Endothelial cell of umbilical vein (primary cell): ENCODE measurements around the gene IFI6. TPM values are rescaled to one million over a fixed set of nuclear protein-coding genes. Genes with fewer than 3 reads are reported as not detected.

ENCODE experiments used
- BruUV-seq: library from RNA; stranded (reverse); fragments of 400-500 nt; replicated peaks from 2 replicates; lab custom pipeline; 2021; lab: Mats Ljungman, UMichigan
- CTCF ChIA-PET: fragments of 300-600, 350-600 bp; sonication (Branson Sonifier 250); formaldehyde crosslinking; loops from one replicate; lab custom pipeline; 2021; ENCODE audit warnings: antibody characterized with exemption, inconsistent platforms; lab: Charles Lee
- POLR2A ChIA-PET: fragments of 300-600, 350-600 bp; sonication (Branson Sonifier 250); formaldehyde crosslinking; loops from one replicate; lab custom pipeline; 2021; ENCODE audit warnings: antibody characterized with exemption, inconsistent platforms; lab: Charles Lee
- DNase-seq: peaks from one replicate; pipeline ENCODE4 v3.0.0-alpha.2; 2011; ENCODE audit warnings: low read depth, low spot score
- FAIRE-seq: peaks from 2 replicates; lab custom pipeline; 2011; peaks lifted over from hg19 to GRCh38; lab: Jason Lieb, UNC
- H2AFZ ChIP-seq: 2 replicates; pipeline ENCODE4 v1.6.0; 2012; ENCODE audit warnings: low read depth, low read length, control low read depth, inconsistent platforms
- H3K27ac ChIP-seq: 2 replicates; pipeline ENCODE4 v1.5.1; 2011; ENCODE audit warnings: low read depth, mild to moderate bottlenecking, control low read depth, low read length, moderate library complexity; ENCODE audit not compliant: insufficient read depth
- H3K27me3 ChIP-seq, 2 experiments: 2 replicates each; pipeline versions ENCODE4 v1.6.0 to v1.6.1; 2011; ENCODE audit warnings: low read length in 2 of 2, mixed read lengths in 1 of 2; ENCODE audit not compliant: control insufficient read depth in 2 of 2, insufficient read depth in 2 of 2
- H3K36me3 ChIP-seq, 2 experiments: 2 replicates in 1 of 2; 3 replicates in 1 of 2; pipeline ENCODE4 v1.5.1; 2011; ENCODE audit warnings: low read length in 2 of 2, mild to moderate bottlenecking in 1 of 2, moderate library complexity in 1 of 2; ENCODE audit not compliant: control insufficient read depth in 2 of 2, insufficient read depth in 2 of 2; ENCODE audit errors: extremely low read depth in 1 of 2
- H3K4me1 ChIP-seq: 3 replicates; pipeline ENCODE4 v1.5.1; 2011; ENCODE audit warnings: mild to moderate bottlenecking, low read length; ENCODE audit not compliant: control insufficient read depth, insufficient read depth; ENCODE audit errors: extremely low read depth
- H3K4me2 ChIP-seq: 2 replicates; pipeline ENCODE4 v1.6.1; 2011; ENCODE audit warnings: low read length, control low read depth, mixed read lengths; ENCODE audit not compliant: insufficient read depth
- H3K4me3 ChIP-seq, 3 experiments: fragments of 200-600 bp in 1 of 3; sonication (generic), shearing (Covaris generic) in 1 of 3; replicated peaks in 1 of 3; 2 replicates each; pipeline ENCODE4 v1.5.1; 2011 to 2016; ENCODE audit warnings: control low read depth in 3 of 3, low read length in 3 of 3, mild to moderate bottlenecking in 2 of 3, inconsistent platforms in 1 of 3, low read depth in 1 of 3, moderate library complexity in 1 of 3; ENCODE audit not compliant: insufficient read depth in 1 of 3
- H3K79me2 ChIP-seq: 2 replicates; pipeline ENCODE4 v1.6.0; 2012; ENCODE audit warnings: low read length, inconsistent platforms; ENCODE audit not compliant: control insufficient read depth, insufficient read depth
- H3K9ac ChIP-seq: replicated peaks from 2 replicates; pipeline ENCODE3; 2011; ENCODE audit warnings: low read length, control low read depth; ENCODE audit not compliant: insufficient read depth; ENCODE audit errors: extremely low read depth
- H3K9me1 ChIP-seq: replicated peaks from 3 replicates; pipeline ENCODE4 v1.6.0; 2011; ENCODE audit warnings: mild to moderate bottlenecking, low read length; ENCODE audit not compliant: control insufficient read depth, insufficient read depth; ENCODE audit errors: extremely low read depth
- H3K9me3 ChIP-seq: replicated peaks from 2 replicates; pipeline ENCODE4 v1.5.1; 2012; ENCODE audit warnings: low read length, inconsistent platforms; ENCODE audit not compliant: control insufficient read depth, insufficient read depth
- H4K20me1 ChIP-seq: replicated peaks from 2 replicates; pipeline ENCODE3; 2011; ENCODE audit warnings: mild to moderate bottlenecking, low read length; ENCODE audit not compliant: control insufficient read depth, insufficient read depth; ENCODE audit errors: extremely low read depth
- CTCF ChIP-seq, 2 donors: IDR thresholded peaks; 1 replicate in 1 of 2; 2 replicates in 1 of 2; pipeline ENCODE4 v1.5.1; 2011; ENCODE audit warnings: low read length in 2 of 2, mild to moderate bottlenecking in 2 of 2, moderate library complexity in 2 of 2, control low read depth in 1 of 2, inconsistent platforms in 1 of 2, low read depth in 1 of 2; ENCODE audit not compliant: insufficient read depth in 1 of 2; ENCODE audit errors: extremely low read depth in 1 of 2
- EZH2 ChIP-seq: IDR thresholded peaks from 2 replicates; pipeline ENCODE4 v1.6.1; 2012; ENCODE audit warnings: borderline replicate concordance, low read depth, mild to moderate bottlenecking, moderate library complexity, low read length, inconsistent platforms; ENCODE audit not compliant: severe bottlenecking
- FOS ChIP-seq: IDR thresholded peaks from 2 replicates; pipeline ENCODE4 v1.6.1; 2011; ENCODE audit warnings: mild to moderate bottlenecking, low read length, moderate library complexity, borderline replicate concordance; ENCODE audit not compliant: insufficient read depth
- GATA2 ChIP-seq: IDR thresholded peaks from 2 replicates; pipeline ENCODE4 v1.7.0; 2011; ENCODE audit warnings: low read depth, mild to moderate bottlenecking, moderate library complexity, mixed read lengths, low read length; ENCODE audit not compliant: insufficient read length, insufficient read depth
- JUN ChIP-seq: IDR thresholded peaks from 2 replicates; pipeline ENCODE4 v1.6.1; 2011; ENCODE audit warnings: borderline replicate concordance, low read depth; ENCODE audit not compliant: insufficient read length, insufficient read depth
- MAX ChIP-seq: IDR thresholded peaks from 2 replicates; pipeline ENCODE4 v1.6.1; 2011; ENCODE audit not compliant: insufficient read depth, insufficient read length
- MYC ChIP-seq: IDR thresholded peaks from one replicate; pipeline ENCODE4 v1.6.1; 2011; ENCODE audit warnings: mild to moderate bottlenecking, low read depth, low read length
- POLR2A ChIP-seq: IDR thresholded peaks from 2 replicates; pipeline ENCODE4 v1.6.1; 2012; ENCODE audit warnings: low read depth, mild to moderate bottlenecking, control low read depth, low read length
- POLR2AphosphoS5 ChIP-seq: IDR thresholded peaks from 2 replicates; pipeline ENCODE4 v1.6.1; 2012; ENCODE audit warnings: low read depth, mild to moderate bottlenecking, control low read depth, low read length, moderate library complexity; ENCODE audit not compliant: insufficient read depth
- dilution Hi-C: fragments of 300-500 bp; cut with MboI; formaldehyde crosslinking; loops from one replicate; pipeline ENCODE4 v1.15.0; 2019; ENCODE audit warnings: low sequenced_read_pairs; ENCODE audit not compliant: extremely low pct_ligation_motif_present
- intact Hi-C: fragments of 100-400 bp; cut with micrococcal nuclease; formaldehyde crosslinking; loops from one replicate; pipeline ENCODE4 v1.10.0; 2022
- polyA plus RNA-seq, 4 experiments: library from polyadenylated mRNA; depleted of rRNA in 3 of 4; stranded (reverse) in 3 of 4; unstranded in 1 of 4; fragments of >200 nt; gene quantifications; 2 replicates each; pipeline versions ENCODE4 v1.2.1 to v1.2.3, GENCODE V29; 2011 to 2012; ENCODE audit warnings: missing spikeins in 1 of 4
- total RNA-seq: library from RNA; stranded (reverse); gene quantifications from 2 replicates; pipeline ENCODE4 v1.2.3, GENCODE V29; 2021

Gene IFI6
- total and polyA plus RNA-seq, 2 donors (not counting 3 experiments of a cell fraction or from before 2014, with no cell fraction given) = 28.4 to 47.9 TPM

GRCh38 chr1:27689423-27690173 lies 17.6 kb upstream of the IFI6 start:
- H4K20me1 ChIP-seq = no peaks in the 10 kb centered on the region
- no peak overlapping the region for H2AFZ ChIP-seq
- H3K9me1 ChIP-seq = no peaks in the 10 kb centered on the region
- intact Hi-C loops (no loop called here), dilution Hi-C loops (no loop called here)
- H3K9ac ChIP-seq = no peak overlapping the region
- no TSS peak for BruUV-seq
- CTCF ChIA-PET = interaction anchor here (4.8 kb wide), 1 partner anchor 20 kb away, joined by 16 read pairs; no protein-coding TSS in a partner anchor
- no peak for FAIRE-seq
- no peak for DNase-seq
- H3K4me2 ChIP-seq = no peak overlapping the region
- peaks cover 18 to 32% of the 10 kb centered on the region in 2 experiments for H3K27me3 ChIP-seq
- no peaks in the 10 kb centered on the region for H3K4me1 ChIP-seq
- TF ChIP-seq FOS = no peak
- TF ChIP-seq MYC = no peak
- no peak for TF ChIP-seq EZH2
- no peak for TF ChIP-seq CTCF (IDR thresholded peaks at IDR 0.05; ENCODE audit: extremely low read depth in 1 of 2, insufficient read depth in 1 of 2, low read depth in 1 of 2, low read length in 2 of 2)
- no peak for TF ChIP-seq MAX
- TF ChIP-seq JUN = no peak
- no peak for TF ChIP-seq POLR2AphosphoS5
- TF ChIP-seq GATA2 = no peak
- TF ChIP-seq POLR2A = no peak
- no peak overlapping the region for H3K4me3 ChIP-seq
- POLR2A ChIA-PET = no interaction called here
- H3K79me2 ChIP-seq = no peaks in the 10 kb centered on the region
- no peak overlapping the region for H3K27ac ChIP-seq
- H3K9me3 ChIP-seq = no peaks in the 10 kb centered on the region
- H3K36me3 ChIP-seq = no peaks in the 10 kb centered on the region
